ENCODE results near the gene SLAMF6. TPM values are rescaled to one million over a fixed set of nuclear protein-coding genes. Genes with fewer than 3 reads are reported as not detected.
"Not testable (repeated sequence)": the region's sequence is repeated elsewhere in the genome, so short reads cannot be mapped to it uniquely, and the experiment has no call there.

The SLAMF6 gene
- total RNA-seq, 1 experiment from 2014 or later = not detected

DNA sequence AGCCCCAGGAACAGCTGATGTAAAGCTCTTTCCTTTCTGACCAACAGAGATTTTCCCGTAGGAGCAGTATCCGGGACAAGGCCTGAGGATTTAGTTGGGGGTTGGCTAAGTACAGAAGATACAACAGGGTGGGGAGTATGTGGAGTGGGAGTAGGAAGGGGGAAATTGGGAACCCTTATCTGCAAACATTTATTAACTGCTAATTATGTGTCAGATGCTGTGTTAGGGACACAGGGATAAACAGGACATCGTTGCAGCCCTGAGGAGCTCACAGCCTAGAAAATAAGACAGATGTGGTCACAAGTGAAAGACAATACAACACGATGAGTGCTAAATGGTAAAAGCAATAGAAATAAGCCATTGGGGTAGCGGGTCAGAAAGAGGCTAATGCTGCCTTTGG lies 44.3 kb upstream of the SLAMF6 start:
- no peak for TF ChIP-seq CTCF (IDR thresholded peaks at IDR 0.05; ENCODE audit: unreplicated experiment)
- no TSS peak for BruUV-seq (replicated peaks)
- CTCF ChIA-PET = interaction anchor here (0.6 to 1.0 kb wide), 2 partner anchors 20 to 27 kb away, joined by 3 to 4 read pairs; no protein-coding TSS in a partner anchor

GRCh38 chr1:160565564-160565963 lies 42.5 kb upstream of the SLAMF6 start:
- TF ChIP-seq CTCF (IDR thresholded peaks at IDR 0.05; ENCODE audit: unreplicated experiment) = no peak
- BruUV-seq (replicated peaks) = no TSS peak
- Mint-ChIP-seq H3K9me3 (ENCODE audit: unreplicated experiment) (peaks cover 3% of the 10 kb centered on the region), H3K4me1 (ENCODE audit: insufficient read depth, unreplicated experiment) (no peaks in the 10 kb centered on the region), H3K4me3 (ENCODE audit: unreplicated experiment) (no peak overlapping the region), H3K27me3 (ENCODE audit: insufficient read depth, unreplicated experiment) (peaks cover 41% of the 10 kb centered on the region), H3K36me3 (ENCODE audit: insufficient read depth, unreplicated experiment) (no peaks in the 10 kb centered on the region), H3K27ac (ENCODE audit: low read depth, unreplicated experiment) (no peak overlapping the region)
- intact Hi-C loops (cut with micrococcal nuclease) = no loop called here
- ChIA-PET CTCF (interaction anchor here (0.6 to 1.4 kb wide), 3 partner anchors 19 to 105 kb away, joined by 3 read pairs; no protein-coding TSS in a partner anchor), POLR2A (no interaction called here)
- no peak for DNase-seq (ENCODE audit: unreplicated experiment)

More for the DNA sequence above, 44.3 kb upstream of the SLAMF6 start:
- H3K27me3 Mint-ChIP-seq (ENCODE audit: insufficient read depth, unreplicated experiment) = peaks cover 36% of the 10 kb centered on the region
- intact Hi-C loops (cut with micrococcal nuclease) = no loop called here
- no peak overlapping the region for H3K4me3 Mint-ChIP-seq (ENCODE audit: unreplicated experiment)
- H3K36me3 Mint-ChIP-seq (ENCODE audit: insufficient read depth, unreplicated experiment) = no peaks in the 10 kb centered on the region
- DNase-seq (ENCODE audit: unreplicated experiment) = no peak
- H3K4me1 Mint-ChIP-seq (ENCODE audit: insufficient read depth, unreplicated experiment) = no peaks in the 10 kb centered on the region
- H3K9me3 Mint-ChIP-seq (ENCODE audit: unreplicated experiment) = no peaks in the 10 kb centered on the region
- POLR2A ChIA-PET = no interaction called here
- H3K27ac Mint-ChIP-seq (ENCODE audit: low read depth, unreplicated experiment) = no peak overlapping the region

- BruUV-seq (replicated peaks); H3K36me3 Mint-ChIP-seq (ENCODE audit: insufficient read depth, unreplicated experiment); H3K27ac Mint-ChIP-seq (ENCODE audit: low read depth, unreplicated experiment); H3K4me3 Mint-ChIP-seq (ENCODE audit: unreplicated experiment); DNase-seq (ENCODE audit: unreplicated experiment); H3K4me1 Mint-ChIP-seq (ENCODE audit: insufficient read depth, unreplicated experiment); intact Hi-C loops (cut with micrococcal nuclease); POLR2A ChIA-PET: not testable (repeated sequence)
- CTCF ChIA-PET = interaction anchor here (0.5 to 1.6 kb wide), 3 partner anchors 11 to 134 kb away, joined by 4 to 5 read pairs (median 4); no protein-coding TSS in a partner anchor
- Mint-ChIP-seq H3K27me3 (ENCODE audit: insufficient read depth, unreplicated experiment) (peaks cover 52% of the 10 kb centered on the region), H3K9me3 (ENCODE audit: unreplicated experiment) (peaks cover 16% of the 10 kb centered on the region)
Observed at GRCh38 chr1:160563230-160563629, 40.2 kb upstream of the SLAMF6 start.

- H3K36me3 Mint-ChIP-seq (ENCODE audit: insufficient read depth, unreplicated experiment); H3K27ac Mint-ChIP-seq (ENCODE audit: low read depth, unreplicated experiment); DNase-seq (ENCODE audit: unreplicated experiment); H3K4me3 Mint-ChIP-seq (ENCODE audit: unreplicated experiment); H3K4me1 Mint-ChIP-seq (ENCODE audit: insufficient read depth, unreplicated experiment); intact Hi-C loops (cut with micrococcal nuclease); BruUV-seq (replicated peaks); POLR2A ChIA-PET: not testable (repeated sequence)
- CTCF ChIA-PET = interaction anchor here (0.7 to 1.6 kb wide), 4 partner anchors 12 to 134 kb away, joined by 3 to 5 read pairs (median 4); no protein-coding TSS in a partner anchor
- peaks cover 16% of the 10 kb centered on the region for H3K9me3 Mint-ChIP-seq (ENCODE audit: unreplicated experiment)
- peaks cover 54% of the 10 kb centered on the region for H3K27me3 Mint-ChIP-seq (ENCODE audit: insufficient read depth, unreplicated experiment)
Observed at GRCh38 chr1:160562745-160563144, 39.7 kb upstream of the SLAMF6 start.

DNA sequence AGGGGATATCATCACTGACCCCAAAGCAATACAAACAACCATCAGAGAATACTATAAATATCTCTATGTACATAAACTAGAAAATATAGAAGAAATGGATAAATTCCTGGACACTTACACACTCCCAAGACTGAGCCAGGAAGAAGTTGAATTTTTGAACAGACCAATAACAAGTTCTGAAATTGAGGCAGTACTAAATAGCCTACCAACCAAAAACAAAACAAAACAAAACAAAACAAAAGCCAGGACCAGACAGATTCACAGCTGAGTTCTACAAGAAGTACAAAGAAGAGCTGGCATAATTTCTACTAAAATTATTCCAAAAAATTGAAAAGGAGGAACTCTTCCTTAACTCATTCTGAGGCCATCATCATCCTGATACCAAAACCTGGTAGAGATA lies 37.8 kb upstream of the SLAMF6 start:
- Mint-ChIP-seq H3K4me3 (ENCODE audit: unreplicated experiment) (no peak overlapping the region), H3K27me3 (ENCODE audit: insufficient read depth, unreplicated experiment) (peaks cover 67% of the 10 kb centered on the region), H3K36me3 (ENCODE audit: insufficient read depth, unreplicated experiment) (no peaks in the 10 kb centered on the region), H3K4me1 (ENCODE audit: insufficient read depth, unreplicated experiment) (peaks cover 8% of the 10 kb centered on the region), H3K9me3 (ENCODE audit: unreplicated experiment) (peaks cover 16% of the 10 kb centered on the region), H3K27ac (ENCODE audit: low read depth, unreplicated experiment) (no peak overlapping the region)
- intact Hi-C loops (cut with micrococcal nuclease) = no loop called here
- ChIA-PET CTCF (interaction anchor here (0.6 to 1.1 kb wide), 4 partner anchors 13 to 153 kb away, joined by 3 to 5 read pairs (median 3); no protein-coding TSS in a partner anchor), POLR2A (no interaction called here)
- BruUV-seq (replicated peaks) = no TSS peak
- no peak for DNase-seq (ENCODE audit: unreplicated experiment)
- TF ChIP-seq CTCF (IDR thresholded peaks at IDR 0.05; ENCODE audit: unreplicated experiment) = no peak
